ENCODE data around the gene ZNF836.

GRCh38 chr19:52197964-52198363 is 26.5 kb upstream of the ZNF836 start:
- TF ChIP-seq CTCF (conservative IDR thresholded peaks at IDR 0.05; ENCODE audit: low read depth, low read length) (no peak), EZH2phosphoT487 (IDR thresholded peaks at IDR 0.05; ENCODE audit: borderline replicate concordance, low read length) (no peak)
